Common myeloid progenitor, CD34-positive (primary cell): ENCODE results near the gene RINT1.
"Not testable (repeated sequence)": the region's sequence is repeated elsewhere in the genome, so short reads cannot be mapped to it uniquely, and the experiment has no call there.

Experiments
- CTCF ChIA-PET: fragments of 350-600 bp; sonication (Branson Sonifier 250); formaldehyde crosslinking; loops from one replicate; lab custom pipeline; 2021; ENCODE audit warnings: antibody characterized with exemption; lab: Charles Lee
- POLR2A ChIA-PET: fragments of 350-600 bp; sonication (Branson Sonifier 250); formaldehyde crosslinking; loops from one replicate; lab custom pipeline; 2021; ENCODE audit warnings: antibody characterized with exemption; lab: Charles Lee
- DNase-seq, 3 donors: peaks; one replicate each; pipeline versions ENCODE4 v3.0.0 to v3.0.0-alpha.2; 2013
- H3K27ac ChIP-seq, 2 experiments: 1 replicate in 1 of 2; 2 replicates in 1 of 2; pipeline ENCODE4 v1.7.0; 2013; ENCODE audit warnings: inconsistent platforms in 2 of 2, low read length in 2 of 2, mild to moderate bottlenecking in 2 of 2, low read depth in 1 of 2, moderate library complexity in 1 of 2; ENCODE audit not compliant: severe bottlenecking in 2 of 2, insufficient read depth in 1 of 2, poor library complexity in 1 of 2
- H3K27me3 ChIP-seq, 5 experiments: replicated peaks in 2 of 5; 1 replicate in 3 of 5; 2 replicates in 2 of 5; pipeline versions ENCODE4 v1.6.1 to v1.7.0; 2013; ENCODE audit warnings: low read length in 4 of 5, mild to moderate bottlenecking in 2 of 5, moderate library complexity in 2 of 5, inconsistent platforms in 1 of 5; ENCODE audit not compliant: insufficient read depth in 5 of 5, control insufficient read depth in 4 of 5
- H3K36me3 ChIP-seq, 4 experiments: 1 replicate in 2 of 4; 2 replicates in 2 of 4; pipeline versions ENCODE4 v1.6.1 to v1.7.0; 2013; ENCODE audit warnings: low read length in 3 of 4, control low read depth in 1 of 4, mild to moderate bottlenecking in 1 of 4; ENCODE audit not compliant: control insufficient read depth in 4 of 4, insufficient read depth in 4 of 4
- H3K4me1 ChIP-seq, 4 experiments: 1 replicate in 3 of 4; 2 replicates in 1 of 4; pipeline versions ENCODE4 v1.6.1 to v1.7.1; 2013; ENCODE audit warnings: low read length in 3 of 4, mild to moderate bottlenecking in 3 of 4, control low read depth in 1 of 4, inconsistent platforms in 1 of 4, moderate library complexity in 1 of 4; ENCODE audit not compliant: control insufficient read depth in 4 of 4, insufficient read depth in 4 of 4; ENCODE audit errors: control extremely low read depth in 1 of 4
- H3K4me3 ChIP-seq, 7 experiments: 1 replicate in 4 of 7; 2 replicates in 3 of 7; pipeline versions ENCODE4 v1.5.1 to v1.7.0; 2013; ENCODE audit warnings: mild to moderate bottlenecking in 7 of 7, low read length in 6 of 7, moderate library complexity in 6 of 7, inconsistent platforms in 2 of 7, low read depth in 2 of 7, control low read depth in 1 of 7; ENCODE audit not compliant: insufficient read depth in 4 of 7, control insufficient read depth in 1 of 7; ENCODE audit errors: extremely low read depth in 1 of 7
- H3K9me3 ChIP-seq, 5 experiments: 1 replicate in 4 of 5; 2 replicates in 1 of 5; pipeline versions ENCODE4 v1.6.1 to v1.7.1; 2013; ENCODE audit warnings: low read length in 4 of 5, mild to moderate bottlenecking in 2 of 5, inconsistent platforms in 1 of 5, low read depth in 1 of 5, moderate library complexity in 1 of 5; ENCODE audit not compliant: control insufficient read depth in 4 of 5, insufficient read depth in 2 of 5; ENCODE audit errors: control extremely low read depth in 1 of 5
- WGBS: methylation state at CpG from one replicate; pipeline ENCODE4 v1.1.5; 2013; ENCODE audit not compliant: insufficient coverage; 5-methylcytosine and 5-hydroxymethylcytosine counted together

The RINT1 gene

DNA sequence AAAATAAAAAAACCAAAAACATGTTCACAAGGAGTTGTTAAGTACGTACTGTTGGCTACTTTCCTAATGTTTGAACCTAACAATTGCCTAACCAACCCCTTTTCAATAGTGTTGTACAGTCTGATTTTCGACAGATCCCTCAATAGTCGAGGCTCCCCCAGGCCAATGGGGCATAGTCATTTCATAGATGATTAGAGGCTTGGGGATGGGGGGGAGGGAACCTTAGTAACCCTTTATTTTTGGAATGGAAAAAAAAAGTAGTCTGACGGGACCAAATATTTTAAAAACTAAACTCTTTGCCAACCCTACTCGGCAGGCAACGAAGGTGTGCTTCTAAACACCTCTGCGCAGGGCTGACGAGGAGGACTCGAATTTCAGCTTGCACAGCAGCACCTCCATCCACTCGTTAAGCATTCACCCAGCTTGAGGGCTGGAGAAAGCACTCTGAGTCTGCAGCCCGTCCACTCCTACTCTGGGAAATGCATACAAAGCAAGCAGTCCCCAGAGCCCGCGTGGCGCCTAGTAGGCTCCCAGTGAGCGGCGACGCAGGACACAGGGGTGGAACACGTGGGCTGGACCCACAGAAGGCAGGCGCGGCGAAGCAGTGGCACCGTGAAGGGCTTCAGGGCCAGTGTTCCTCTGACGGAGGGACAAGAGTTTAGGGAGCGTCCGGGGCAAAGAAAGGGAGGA is 10.8 kb upstream of the RINT1 start:
- Histone ChIP-seq H3K9me3 (no peaks in the 10 kb centered on the region), H3K4me1 (peaks cover 3 to 20% (median 13%) of the 10 kb centered on the region in 4 experiments), H3K4me3 (peak overlapping the region; percentile 31 to 85 (median 71)), H3K27me3 (no peaks in the 10 kb centered on the region), H3K27ac (peak overlapping the region in 1 of 2 experiments; percentile 25), H3K36me3 (peaks cover 0 to 7% (median under 1%) of the 10 kb centered on the region in 4 experiments)
- WGBS, result 13% methylated on average over 24 of the region's 25 CpGs
- ChIA-PET POLR2A (no interaction called here), CTCF (no interaction called here)
- DNase-seq, result peak; percentile 40 to 83 (median 68)

DNA sequence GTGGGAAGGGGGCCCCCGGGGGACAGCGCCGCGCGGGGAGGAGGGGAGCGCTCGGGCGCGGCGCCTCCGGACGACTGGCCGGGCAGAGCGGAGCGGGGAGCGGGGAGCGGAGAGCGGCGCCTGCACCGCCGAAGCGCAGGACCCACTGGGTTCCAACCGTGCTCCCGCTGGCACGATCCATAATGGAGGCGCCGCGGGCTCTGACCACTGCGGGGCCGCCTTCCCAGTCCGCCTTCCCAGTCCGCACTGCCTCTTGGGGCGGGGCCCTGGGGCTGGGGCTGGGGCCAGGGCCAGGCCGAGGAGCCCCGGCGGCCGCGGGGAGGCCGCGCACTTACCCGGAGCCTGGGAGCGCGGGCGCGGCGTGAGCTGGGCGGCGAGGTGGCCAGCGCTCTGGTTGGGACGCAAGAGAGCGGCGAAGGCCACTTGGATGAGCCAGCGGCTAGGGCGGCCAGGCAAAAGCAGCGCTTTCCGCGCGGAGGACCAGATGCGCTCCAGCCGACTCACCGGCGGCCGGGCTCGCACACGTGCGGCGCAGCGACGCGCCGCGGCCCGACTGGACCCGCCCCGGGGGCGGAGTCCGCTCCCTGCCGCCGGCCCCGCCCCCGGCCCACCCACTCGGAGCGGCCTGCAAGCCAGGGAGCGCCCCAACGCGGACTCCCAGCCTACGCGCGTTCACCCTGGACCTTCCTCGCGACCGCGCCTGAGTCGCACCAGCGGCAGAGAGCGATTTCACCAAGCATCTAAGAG is 10.1 kb upstream of the RINT1 start, which contains the start of gene PUS7:
Gene PUS7 (minus strand): TSS at position 555 of the 747 bp plus-strand sequence. CDS start 13,759 bp downstream, outside the sequence.
- peaks cover 3 to 20% (median 13%) of the 10 kb centered on the region in 4 experiments for H3K4me1 ChIP-seq
- peak; percentile 81 to 90 (median 89) for DNase-seq
- H3K4me3 ChIP-seq, result peak within 1 kb of the TSS; percentile 35 to 85 (median 71)
- peak within 1 kb of the TSS in 1 of 2 experiments; percentile 38 for H3K27ac ChIP-seq
- 0% methylated on average over 83 of the region's 96 CpGs for WGBS
- H3K9me3 ChIP-seq, result no peaks in the 10 kb centered on the region
- CTCF ChIA-PET, result no interaction called here
- H3K36me3 ChIP-seq, result peaks cover 0 to 7% (median 0%) of the 10 kb centered on the region in 4 experiments
- POLR2A ChIA-PET, result no interaction called here
- no peaks in the 10 kb centered on the region for H3K27me3 ChIP-seq

DNA sequence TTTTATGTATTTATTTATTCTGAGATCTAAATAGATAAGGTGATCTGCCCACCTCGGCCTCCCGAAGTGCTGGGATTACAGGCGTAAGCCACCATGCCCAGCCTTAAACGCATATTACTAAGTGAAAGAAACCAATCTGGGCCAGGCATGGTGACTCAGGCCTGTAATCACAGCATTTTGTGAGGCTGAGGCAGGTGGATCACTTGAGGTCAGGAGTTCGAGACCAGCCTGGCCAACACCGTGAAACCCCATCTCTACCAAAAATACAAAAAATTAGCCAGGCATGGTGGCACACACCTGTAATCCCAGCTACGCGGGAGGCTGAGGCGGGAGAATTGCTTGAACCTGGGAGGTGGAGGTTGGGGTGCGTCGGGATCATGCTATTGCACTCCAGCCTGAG is 7.6 kb upstream of the RINT1 start:
- not testable (repeated sequence) for H3K4me3 ChIP-seq, H3K27me3 ChIP-seq, DNase-seq, H3K36me3 ChIP-seq, H3K27ac ChIP-seq, H3K9me3 ChIP-seq
- CTCF ChIA-PET, result interaction anchor here (1.2 kb wide), 1 partner anchor 7 kb away, joined by 5 read pairs; the partner anchor contains the start of gene RINT1
- POLR2A ChIA-PET, result interaction anchor here (0.5 kb wide), 1 partner anchor 505 kb away, joined by 3 read pairs; no protein-coding TSS in a partner anchor
- WGBS, result 87% methylated on average over 5 of the region's 11 CpGs
- H3K4me1 ChIP-seq, result peaks cover 3 to 20% (median 13%) of the 10 kb centered on the region in 4 experiments

DNA sequence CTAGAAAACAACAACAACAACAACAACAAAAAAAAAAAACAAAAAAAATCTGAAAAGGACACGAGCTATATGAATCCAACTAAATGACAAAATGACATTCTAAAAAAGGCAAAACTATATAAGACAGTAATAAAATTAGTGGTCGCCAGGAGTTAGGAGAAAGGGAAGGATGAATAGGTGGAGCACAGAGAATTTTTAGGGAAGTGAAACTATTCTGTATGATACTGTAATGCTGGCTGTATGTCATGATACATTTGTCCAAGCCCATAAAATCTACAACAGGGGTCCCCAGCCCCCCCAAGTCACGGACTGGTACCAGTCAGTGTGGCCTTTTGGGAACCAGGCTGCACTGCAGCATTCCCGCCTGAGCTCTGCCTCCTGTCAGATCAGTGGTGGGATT is 7.2 kb upstream of the RINT1 start:
- POLR2A ChIA-PET, result no interaction called here
- no peak overlapping the region for H3K4me3 ChIP-seq
- peaks cover 3 to 20% (median 13%) of the 10 kb centered on the region in 4 experiments for H3K4me1 ChIP-seq
- CTCF ChIA-PET, result no interaction called here
- no peaks in the 10 kb centered on the region for H3K9me3 ChIP-seq
- 67% methylated on average over 2 of the region's 4 CpGs for WGBS
- no peak for DNase-seq
- H3K27ac ChIP-seq, result no peak overlapping the region
- no peaks in the 10 kb centered on the region for H3K27me3 ChIP-seq
- H3K36me3 ChIP-seq, result peaks cover 0 to under 1% (median 0%) of the 10 kb centered on the region in 4 experiments

DNA sequence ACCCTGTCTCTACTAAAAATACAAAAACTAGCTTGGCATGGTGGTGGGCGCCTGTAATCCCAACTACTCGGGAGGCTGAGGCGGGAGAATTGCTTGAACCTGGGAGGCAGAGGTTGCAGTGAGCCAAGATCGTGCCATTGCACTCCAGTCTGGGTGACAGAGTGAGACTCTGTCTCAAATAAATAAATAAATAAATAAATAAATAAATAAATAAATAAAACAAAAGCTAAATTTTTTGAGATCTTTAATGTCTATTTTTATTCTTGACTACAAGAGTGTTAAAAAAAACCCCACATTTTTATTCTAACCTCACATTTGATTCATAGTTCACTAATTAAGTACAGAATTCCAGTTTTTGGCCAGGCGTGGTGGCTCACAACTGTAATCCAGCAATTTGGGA is 4.3 kb upstream of the RINT1 start:
- H3K27ac ChIP-seq, CTCF ChIA-PET, DNase-seq, H3K9me3 ChIP-seq, H3K27me3 ChIP-seq, POLR2A ChIA-PET, H3K36me3 ChIP-seq, H3K4me3 ChIP-seq: not testable (repeated sequence)
- no CpG with 5 or more reads among the region's 5 CpGs for WGBS
- H3K4me1 ChIP-seq, result peaks cover 6 to 13% (median 10%) of the 10 kb centered on the region in 4 experiments

DNA sequence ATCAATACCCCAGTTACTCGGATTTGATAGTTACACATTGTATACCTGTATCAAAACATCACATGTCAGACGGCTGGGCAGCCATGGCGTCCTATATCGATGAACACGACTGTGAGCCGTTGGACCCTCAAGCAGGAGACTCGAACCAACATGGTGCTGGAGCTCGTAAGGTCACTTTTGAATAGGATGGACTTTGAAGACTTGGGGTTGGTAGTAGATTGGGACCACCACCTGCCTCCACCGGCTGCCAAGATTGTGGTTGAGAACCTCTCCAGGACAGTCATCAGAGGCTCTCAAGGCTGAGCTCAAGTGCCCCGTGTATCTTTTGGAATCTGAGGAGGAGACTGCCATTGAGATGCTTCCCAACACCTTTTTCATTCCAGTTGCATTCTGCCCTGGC is 1.9 kb upstream of the RINT1 start:
- ChIA-PET CTCF (no interaction called here), POLR2A (interaction anchor here (0.7 kb wide), 1 partner anchor 211 kb away, joined by 3 read pairs; no protein-coding TSS in a partner anchor)
- Histone ChIP-seq H3K9me3 (no peaks in the 10 kb centered on the region), H3K4me1 (peaks cover 16 to 22% (median 19%) of the 10 kb centered on the region in 4 experiments), H3K4me3 (no peak overlapping the region), H3K36me3 (peaks cover 0 to 6% (median 0%) of the 10 kb centered on the region in 4 experiments), H3K27ac (no peak overlapping the region), H3K27me3 (no peaks in the 10 kb centered on the region)
- DNase-seq, result no peak
- 98% methylated on average over 9 of the region's 10 CpGs for WGBS
